Neural crest cell (in vitro differentiated cells): ENCODE measurements around the gene NHSL1. TPM values are rescaled to one million over a fixed set of nuclear protein-coding genes. Genes with fewer than 3 reads are reported as not detected.

Source experiments
- DNase-seq: peaks from one replicate; pipeline ENCODE4 v3.0.0; 2021; ENCODE audit warnings: low read depth, mixed read lengths, low spot score
- H3K27ac Mint-ChIP-seq: one replicate; pipeline ENCODE4 v1.8.0; 2021; ENCODE audit warnings: mild to moderate bottlenecking, mixed read lengths; ENCODE audit not compliant: unreplicated experiment
- H3K27me3 Mint-ChIP-seq: 2 replicates; pipeline ENCODE4 v1.8.0; 2021; ENCODE audit warnings: low read depth, mild to moderate bottlenecking, mixed read lengths
- H3K36me3 Mint-ChIP-seq: 2 replicates; pipeline ENCODE4 v1.8.0; 2021; ENCODE audit warnings: low read depth, mild to moderate bottlenecking, mixed read lengths
- H3K4me1 Mint-ChIP-seq: 2 replicates; pipeline ENCODE4 v1.8.0; 2021; ENCODE audit warnings: mixed read lengths
- H3K4me3 Mint-ChIP-seq: one replicate; pipeline ENCODE4 v1.8.0; 2021; ENCODE audit warnings: mild to moderate bottlenecking, mixed read lengths
- H3K9me3 Mint-ChIP-seq: 2 replicates; pipeline ENCODE4 v1.8.0; 2021; ENCODE audit warnings: mixed read lengths
- CTCF ChIP-seq: fragments of 200-600 bp; sonication (generic); conservative IDR thresholded peaks from 2 replicates; pipeline ENCODE4 v1.5.0; 2021; ENCODE audit warnings: antibody characterized with exemption, mild to moderate bottlenecking
- microRNA-seq: library from miRNA; unstranded; fragments of <30 nt; microRNA quantifications from one replicate; pipeline ENCODE4, GENCODE V29; 2020
- total RNA-seq: library from RNA; stranded (reverse); gene quantifications from 2 replicates; pipeline ENCODE4 v1.2.1, GENCODE V29; 2021

Gene NHSL1
- total RNA-seq, 1 donor from 2014 or later, result 54.7 TPM

DNA sequence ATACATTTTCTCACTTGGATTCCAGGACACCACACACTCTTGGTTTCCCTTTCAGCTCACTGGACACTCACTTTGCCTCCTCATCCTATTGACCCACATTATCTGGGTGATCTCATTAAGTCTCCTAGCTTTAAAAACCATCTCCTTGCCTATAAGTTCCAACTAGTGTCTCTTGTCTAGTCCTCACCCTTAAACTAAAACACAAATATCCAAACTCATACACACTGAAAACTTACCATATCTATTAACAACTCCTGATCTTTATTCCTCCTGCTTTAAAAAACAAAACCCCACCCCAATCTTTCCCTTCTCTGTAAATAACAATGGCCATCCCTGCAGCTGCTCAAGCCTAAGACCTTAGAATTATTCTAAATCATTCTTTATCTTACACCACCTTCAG, 125.1 kb downstream of the NHSL1 start:
- H3K27me3 Mint-ChIP-seq, result no peaks in the 10 kb centered on the region
- H3K4me3 Mint-ChIP-seq, result no peak overlapping the region
- H3K4me1 Mint-ChIP-seq, result peaks cover 10% of the 10 kb centered on the region
- H3K27ac Mint-ChIP-seq, result peak overlapping the region; percentile 17
- no peak for DNase-seq
- H3K9me3 Mint-ChIP-seq, result no peaks in the 10 kb centered on the region
- no peak for TF ChIP-seq CTCF
- no peaks in the 10 kb centered on the region for H3K36me3 Mint-ChIP-seq

- Mint-ChIP-seq H3K27ac (no peak overlapping the region), H3K4me1 (peaks cover 10% of the 10 kb centered on the region), H3K9me3 (no peaks in the 10 kb centered on the region), H3K36me3 (no peaks in the 10 kb centered on the region), H3K27me3 (no peaks in the 10 kb centered on the region), H3K4me3 (no peak overlapping the region)
- DNase-seq, result no peak
- peak; percentile 28 for TF ChIP-seq CTCF
These were observed 126.4 kb downstream of the NHSL1 start for GRCh38 chr6:138372711-138373463.

Small RNAs within 50 kb of the gene (microRNA-seq; reads per million reads assigned to microRNA genes)
- 58.0 reads per million, percentile 53 among the genes with 10 or more reads in this experiment for gene MIR3145

Other genes starting within 250 kb of the NHSL1 start
- not detected in 2 replicates for gene SMIM28, start 121.6 kb downstream of the NHSL1 start, total RNA-seq
- 26.5 and 31.5 TPM in 2 replicates for gene HEBP2, start 95.3 kb downstream of the NHSL1 start, total RNA-seq